Skin of body (tissue), 2 donors: Measurements from ENCODE around the gene LRP1B. TPM values are rescaled to one million over a fixed set of nuclear protein-coding genes. Genes with fewer than 3 reads are reported as not detected.
A peak's percentile ranks its signal among the peaks of the same experiment; 100 is the strongest.

Source experiments
- DNase-seq: peaks from one replicate; lab custom pipeline; 2025; lab: John Stamatoyannopoulos, UW
- total RNA-seq: library from RNA; depleted of rRNA; stranded (reverse); fragments of >200 nt; gene quantifications from one replicate; pipeline ENCODE4 v1.2.3, GENCODE V29; 2014

The LRP1B gene
- total RNA-seq, 1 donor from 2014 or later = 1.7 TPM

DNA sequence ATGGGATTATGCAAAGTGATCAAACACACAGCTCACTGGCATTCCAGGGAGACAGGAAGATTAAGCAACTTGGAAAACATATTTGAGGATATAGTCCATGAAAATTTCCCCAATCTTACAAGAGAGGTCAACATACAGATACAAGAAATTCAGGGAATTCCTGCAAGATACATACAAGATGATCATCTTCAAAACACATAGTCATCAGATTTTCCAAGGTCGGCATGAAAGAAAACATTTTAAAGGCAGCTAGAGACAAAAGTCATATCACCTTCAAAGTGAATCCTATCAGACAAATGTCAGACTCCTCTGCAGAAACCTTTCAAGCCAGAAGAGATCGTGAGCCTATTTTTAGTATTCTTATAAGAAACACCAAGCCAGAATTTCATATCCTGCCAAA is 1188.5 kb downstream of the LRP1B start:
- no peak for DNase-seq

DNA sequence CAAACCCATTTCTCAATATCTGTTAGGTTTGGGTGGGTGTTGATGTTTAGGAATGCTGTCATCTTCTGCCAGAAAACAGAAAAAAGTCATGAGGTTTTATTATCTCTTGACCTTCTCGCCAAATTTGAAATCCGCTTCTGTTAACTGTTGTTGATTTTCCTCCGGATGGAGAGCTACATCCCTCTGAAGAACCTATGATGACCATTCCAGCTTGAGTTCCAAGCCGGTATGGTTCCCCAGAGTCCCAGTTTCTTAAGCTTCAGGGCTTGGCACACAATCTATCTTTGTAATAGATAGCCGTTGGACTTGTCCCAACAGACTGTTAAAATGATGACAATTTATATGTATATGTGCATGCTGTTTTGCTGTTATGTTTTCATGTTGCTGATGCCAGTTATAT is 1201.0 kb downstream of the LRP1B start:
- peak; percentile 69 for DNase-seq

DNA sequence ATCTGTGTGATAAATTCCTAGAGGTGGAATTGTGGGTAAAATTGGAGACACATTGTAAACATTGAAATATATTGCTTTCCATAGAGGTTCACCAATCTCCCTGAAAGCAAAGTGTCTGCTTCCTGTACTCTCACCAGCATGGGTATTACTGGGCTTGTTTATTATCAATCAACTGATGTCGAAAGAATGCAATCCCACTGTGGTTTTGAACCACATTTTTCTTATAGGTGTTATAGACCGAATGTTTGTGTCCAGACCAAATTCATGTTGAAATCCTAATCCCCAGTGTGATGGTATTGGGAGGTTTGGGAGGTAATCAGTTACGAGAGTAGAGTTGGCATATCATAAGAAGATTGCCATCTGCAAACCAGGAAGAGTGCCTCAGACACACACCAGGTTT is 1212.4 kb downstream of the LRP1B start:
- no peak for DNase-seq

DNA sequence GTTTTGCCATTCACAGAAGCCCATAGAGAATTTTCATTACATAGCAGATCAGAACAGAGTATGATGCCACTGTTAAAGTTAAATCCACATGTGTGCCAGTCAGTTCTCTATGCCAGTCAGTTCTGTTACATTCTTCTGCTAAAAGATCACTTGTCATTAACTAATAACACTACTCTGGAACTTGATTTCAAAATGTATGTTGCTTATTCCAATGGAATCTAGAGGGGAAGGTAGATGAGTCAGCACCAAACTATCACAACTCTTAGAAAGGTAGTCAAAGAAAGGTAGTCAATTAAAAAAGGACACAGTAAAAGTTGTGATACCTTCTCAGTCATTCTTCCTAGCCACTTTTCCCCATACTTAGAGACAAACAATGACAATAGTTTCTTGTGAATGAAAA is 1214.4 kb downstream of the LRP1B start:
- DNase-seq = no peak

DNA sequence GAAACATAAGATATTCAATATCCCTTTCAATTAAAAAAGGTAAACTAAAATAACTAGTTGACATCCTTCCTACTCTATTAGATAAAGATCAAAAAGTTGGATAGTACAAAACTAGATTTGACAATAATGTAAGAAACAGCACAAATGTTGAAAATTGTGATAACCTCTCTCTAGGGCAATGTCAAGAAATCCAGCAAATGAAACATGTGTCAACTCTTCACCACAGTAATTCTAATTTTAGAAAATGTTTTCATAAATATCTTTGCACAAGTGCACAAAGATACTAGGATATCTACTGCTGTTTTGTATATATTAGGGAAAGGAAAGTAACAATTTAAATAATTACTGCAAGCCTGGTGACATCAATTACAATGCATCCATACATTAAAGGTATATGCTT is 1220.1 kb downstream of the LRP1B start:
- no peak for DNase-seq

DNA sequence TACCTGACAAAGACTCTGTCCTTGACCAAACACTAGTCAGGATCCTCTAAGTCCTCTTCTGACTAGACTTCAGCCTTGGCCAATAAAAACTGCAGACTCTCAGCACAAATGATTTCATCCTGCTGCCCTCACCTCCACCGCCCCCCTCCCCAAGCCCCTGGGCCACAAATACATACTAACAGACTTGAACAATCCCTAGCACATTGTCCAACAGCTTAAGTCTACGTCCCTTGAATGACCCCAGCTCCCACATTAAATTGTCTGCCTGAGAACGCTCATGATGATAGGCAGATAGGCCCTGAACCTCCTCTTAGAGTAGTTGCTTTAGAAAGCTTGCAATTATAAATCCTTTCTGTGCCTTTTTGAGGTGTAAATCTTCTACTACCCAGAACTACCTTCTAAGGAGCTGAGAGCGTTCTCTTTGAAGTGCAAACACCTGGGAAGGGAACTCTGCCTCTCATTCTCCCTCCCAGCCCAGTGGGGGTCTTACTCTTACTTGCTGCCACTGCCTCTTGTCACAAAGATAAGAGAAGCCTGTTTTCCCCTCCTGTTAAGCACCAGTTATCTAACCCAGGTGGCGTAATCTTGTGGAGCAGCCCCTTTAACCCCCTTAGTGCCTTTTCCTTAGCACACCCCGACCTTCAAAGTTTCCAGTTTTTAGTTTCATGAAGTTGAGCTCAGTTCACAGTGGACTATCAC is 1225.6 kb downstream of the LRP1B start:
- no peak for DNase-seq

DNA sequence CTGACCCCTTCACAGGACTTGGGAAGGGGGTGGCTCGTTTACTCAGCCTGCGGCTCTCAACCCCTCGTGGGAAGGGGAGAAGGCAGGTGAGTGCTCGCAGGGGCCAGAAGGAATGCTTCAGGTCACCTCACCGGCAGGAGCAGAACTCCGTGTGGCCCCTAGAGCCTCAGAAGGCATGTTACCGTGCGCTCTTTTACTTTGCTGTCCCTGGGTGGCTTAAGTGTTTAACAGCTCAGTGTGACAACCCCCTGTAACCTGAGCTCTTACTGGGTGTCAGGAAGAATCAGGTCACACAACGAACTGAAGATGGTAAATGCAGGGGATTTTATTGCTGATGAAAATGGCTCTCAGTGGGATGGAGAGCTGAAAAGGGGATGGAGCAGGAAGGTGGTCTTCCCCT is 1235.4 kb downstream of the LRP1B start:
- no peak for DNase-seq

DNA sequence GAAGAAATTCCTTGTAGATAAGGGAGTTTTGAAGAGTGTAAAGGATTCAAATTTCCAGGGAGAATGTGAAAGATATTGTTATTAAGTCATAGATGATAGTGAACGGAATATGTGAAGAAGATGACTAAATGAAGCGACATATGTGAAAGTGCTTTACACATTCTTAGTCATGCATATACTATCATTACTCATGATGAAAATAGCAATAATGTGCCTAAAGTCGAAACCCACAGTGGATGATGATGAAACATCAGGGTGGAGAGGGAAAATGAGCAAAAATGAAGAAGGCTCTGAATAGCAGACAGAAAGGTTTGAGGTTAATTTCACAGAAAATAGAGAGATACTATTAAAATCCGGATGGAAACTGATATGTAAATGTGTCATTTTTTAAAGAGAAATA is 1237.1 kb downstream of the LRP1B start:
- DNase-seq = no peak

DNA sequence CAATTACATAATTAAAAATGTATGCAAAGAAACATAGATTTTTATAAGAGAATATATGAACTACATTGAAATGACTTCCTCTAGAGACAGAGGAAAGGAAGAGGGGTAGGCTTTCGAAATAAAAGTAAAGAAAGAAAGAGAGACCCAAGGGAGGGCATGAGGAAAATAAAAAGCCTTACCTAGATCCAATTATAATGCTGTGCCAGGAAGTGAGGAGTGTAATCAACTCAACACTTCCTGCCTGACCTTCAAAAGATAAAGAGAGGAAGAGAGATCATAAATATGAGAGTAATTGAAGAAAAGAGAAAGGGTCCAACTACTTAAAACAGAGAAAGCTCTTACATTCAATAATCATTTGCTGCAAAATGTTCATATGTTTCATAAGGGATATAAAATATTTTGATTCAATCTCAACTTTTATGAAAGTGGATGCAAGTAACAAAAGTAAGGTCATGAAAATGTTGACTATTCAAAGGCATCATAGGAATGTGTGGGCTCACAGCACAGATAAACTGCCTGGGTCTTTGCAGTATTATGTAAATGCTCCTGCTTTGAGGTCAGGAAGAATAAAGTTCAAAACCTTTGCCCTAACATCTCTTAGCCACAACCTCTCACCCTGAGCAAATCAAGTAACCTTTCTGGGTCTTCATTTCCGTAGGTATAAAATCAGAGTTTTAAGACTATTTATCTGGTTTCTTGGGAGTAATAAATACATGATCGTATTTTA is 1237.7 kb downstream of the LRP1B start:
- no peak for DNase-seq

DNA sequence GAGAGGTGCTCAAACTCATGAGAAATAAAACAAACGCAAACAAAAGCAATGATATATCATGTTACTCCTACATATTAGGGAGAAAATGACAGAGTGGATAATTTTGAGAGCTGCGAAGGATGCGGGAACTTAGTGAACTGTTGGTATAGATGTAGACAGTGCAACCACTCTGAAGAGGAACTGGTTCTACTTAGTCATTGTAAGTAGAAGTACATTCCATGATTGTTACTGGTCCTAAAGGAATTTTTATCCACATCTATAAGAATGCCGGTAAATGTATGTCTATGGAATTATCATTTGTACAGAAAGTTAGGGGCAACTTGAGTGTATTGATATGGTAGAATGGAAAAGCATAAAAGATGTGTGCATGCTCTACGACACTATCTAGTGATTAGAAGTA is 1238.4 kb downstream of the LRP1B start:
- DNase-seq = no peak

DNA sequence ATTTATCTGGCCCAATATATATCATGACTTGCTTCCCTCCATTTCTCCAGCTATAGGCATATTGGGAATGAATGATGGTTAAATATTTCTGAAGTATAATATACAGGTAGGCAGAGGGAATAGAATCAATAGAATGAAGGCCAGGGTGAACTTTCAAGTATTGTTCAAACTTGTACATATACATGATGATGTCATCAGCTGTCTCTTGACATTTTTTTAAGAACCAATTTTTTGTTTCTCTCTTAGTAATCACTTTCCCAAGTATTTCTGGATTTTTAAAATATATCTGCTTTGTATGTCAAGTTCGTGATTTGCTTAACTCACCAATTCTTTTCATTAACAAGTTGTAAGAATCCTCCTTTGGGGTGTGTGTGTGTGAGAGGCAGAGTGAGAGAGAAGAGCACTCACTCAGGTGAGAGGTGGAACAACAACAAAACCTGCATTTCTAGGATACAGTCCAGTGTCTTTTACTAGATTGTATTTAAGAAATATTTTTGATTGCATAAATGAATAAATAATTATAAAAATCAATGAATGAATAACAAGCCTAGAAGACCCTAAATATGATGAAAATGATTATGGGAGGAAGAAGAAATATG is 1239.1 kb downstream of the LRP1B start:
- no peak for DNase-seq

DNA sequence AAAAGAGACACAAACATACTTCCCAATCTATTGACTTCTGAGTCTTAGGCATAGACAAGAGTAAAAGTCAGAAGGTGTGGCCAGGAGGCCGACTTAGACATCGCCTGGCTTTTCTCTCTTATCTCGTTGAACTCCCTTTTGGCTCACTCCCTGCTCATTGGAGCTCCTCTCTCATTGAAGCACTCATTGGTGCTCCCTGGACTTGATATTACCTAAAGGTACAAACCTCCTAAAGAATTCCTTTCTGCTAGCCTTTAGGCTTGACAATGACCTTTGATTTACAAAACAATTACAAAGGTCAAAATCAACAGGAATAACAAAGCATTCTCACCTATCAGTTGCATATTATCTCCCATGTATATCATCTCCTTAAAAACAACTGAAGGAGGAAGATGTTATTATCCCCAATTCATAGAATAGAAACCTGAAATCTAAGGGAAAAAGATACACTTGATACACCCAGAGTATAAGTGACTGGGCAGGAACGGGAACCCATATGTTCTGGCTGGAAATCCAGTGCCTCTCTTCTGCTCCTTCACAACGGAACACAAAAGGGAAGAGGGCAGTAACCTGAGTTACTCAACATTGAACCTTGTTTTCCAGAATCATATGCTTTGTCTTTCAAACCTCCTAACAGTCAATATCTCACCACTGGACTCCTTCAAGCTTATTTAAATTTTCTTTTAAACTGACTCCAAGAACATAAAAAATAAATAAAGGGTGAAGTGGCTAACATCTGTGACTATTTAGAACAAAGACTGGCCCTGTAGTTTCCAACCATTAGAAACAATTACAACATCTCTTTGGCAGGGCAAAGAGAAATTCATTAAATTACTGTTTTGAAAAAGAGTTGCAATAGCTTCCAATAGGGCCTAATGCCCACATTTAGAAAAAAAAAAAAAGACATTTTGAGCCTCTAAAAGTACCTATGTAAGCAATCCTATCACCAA is 1247.9 kb downstream of the LRP1B start:
- DNase-seq = no peak

DNA sequence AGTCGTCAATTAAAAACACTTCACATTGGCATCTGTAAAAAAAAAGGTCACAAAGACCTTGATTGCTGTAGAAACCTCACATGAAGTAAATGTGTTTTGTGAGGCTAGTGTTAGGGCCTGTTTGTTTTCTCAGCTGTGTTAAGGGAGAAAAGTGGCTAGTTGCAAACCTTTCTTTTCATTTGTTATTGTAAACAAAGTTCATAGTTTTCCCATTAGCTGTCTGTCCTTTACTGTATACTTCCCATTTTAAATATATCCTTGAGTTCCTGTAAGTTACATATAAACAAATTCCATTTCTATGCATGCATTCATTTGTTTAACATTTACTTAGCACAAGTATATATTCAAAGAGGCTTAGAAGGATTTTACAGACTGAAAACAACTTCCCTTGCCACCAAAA is 1250.2 kb downstream of the LRP1B start:
- DNase-seq = no peak

DNA sequence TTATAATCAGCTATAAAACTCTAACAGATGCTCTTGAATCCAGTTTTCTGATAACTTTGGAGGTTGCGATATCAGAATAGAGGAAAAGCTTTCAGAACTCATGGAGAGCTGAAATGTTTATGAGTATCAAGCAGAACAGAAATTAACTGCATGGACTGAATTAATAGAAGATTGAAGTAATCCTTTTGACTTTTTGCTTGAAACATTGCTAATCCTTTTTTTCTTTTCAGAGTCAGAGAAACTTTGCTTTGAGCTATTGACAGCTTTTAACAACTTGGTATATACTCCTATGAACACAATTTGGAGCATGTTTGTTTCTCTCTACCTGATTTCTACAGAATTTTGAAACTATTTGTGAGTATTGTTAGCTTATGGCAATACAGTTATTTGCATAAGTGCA is 1254.8 kb downstream of the LRP1B start:
- DNase-seq = no peak

DNA sequence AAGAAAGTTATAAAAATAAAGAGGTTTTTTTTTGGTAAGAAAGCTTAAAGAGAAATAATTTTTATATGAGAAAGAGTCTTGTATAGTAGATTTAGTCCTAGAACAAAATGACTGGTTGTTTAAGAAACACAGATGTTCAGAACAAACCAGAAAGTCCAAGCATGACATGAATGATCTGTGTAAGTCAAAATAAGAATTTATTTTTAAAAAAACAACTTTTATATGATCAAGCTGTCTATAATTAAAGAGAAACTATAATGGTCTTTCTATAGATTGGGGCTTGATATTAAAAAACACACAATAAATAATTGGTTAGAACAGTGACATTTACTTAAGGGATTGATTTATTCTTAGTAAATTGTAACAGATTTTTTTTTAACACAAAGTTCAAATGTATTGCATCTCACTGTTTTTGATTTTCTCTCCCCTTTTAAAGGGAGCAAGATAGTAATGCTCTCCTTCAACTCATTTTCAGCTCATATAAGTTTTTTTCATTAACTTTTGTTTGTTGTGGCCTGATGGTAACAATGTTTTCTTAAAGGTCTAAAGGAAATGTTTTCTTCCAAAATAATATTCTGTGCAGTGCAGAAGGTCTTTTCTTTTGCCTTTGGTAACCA is 1256.8 kb downstream of the LRP1B start:
- DNase-seq = no peak

DNA sequence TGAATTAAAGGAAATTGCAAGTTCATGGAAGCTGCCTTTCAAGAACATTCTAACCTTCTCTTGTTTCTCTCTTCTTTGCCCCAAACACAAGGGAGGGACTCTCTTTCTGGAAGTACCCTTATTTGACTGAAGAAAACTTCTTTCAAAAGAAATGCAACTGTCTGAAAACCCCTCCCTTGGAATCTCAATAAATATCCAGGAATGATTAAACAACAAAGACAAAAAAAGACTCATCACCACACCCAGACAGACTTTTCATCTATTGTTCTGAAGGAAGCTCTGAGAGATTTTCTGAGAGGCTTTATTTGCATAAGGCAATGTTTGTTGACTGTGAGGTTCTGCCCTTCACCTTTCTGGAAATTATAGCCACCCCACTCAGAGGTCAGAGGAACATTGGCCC is 1260.9 kb downstream of the LRP1B start:
- DNase-seq = no peak

DNA sequence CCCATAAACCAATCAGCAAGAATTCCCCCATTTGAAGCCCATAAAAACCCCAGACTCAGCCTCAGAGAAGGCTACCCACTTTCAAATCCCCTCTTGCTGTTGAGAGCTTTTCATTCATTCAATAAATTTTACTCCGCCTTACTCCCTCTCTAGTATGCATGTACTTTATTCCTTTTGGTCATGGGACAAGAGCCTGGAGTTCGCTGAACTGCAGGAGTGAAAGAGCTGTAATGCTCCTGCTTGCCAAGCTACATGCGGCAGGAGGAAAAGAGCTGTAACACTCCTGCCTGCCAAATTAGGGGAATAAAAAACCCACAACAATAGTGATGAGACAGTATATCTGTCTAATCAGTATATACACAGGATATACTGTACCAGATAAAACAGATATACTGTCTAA is 1261.7 kb downstream of the LRP1B start:
- no peak for DNase-seq

DNA sequence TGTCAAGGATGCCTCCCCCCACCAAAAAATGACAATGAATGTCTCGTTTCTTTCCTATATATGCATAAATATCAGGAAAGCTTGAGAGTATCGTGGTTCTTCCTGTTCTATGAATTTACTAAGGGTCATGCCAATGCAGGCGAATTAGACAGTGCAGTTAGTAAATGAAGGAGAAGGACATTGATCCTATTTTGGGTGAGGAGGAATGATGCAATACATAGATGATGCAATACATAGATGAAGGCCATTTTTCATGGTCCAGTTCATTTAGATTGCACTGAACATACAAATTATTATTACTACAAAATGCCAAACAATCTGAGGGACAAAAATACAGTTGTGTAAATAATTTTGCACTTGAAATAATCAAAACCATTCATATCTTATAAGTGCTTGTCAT is 1265.0 kb downstream of the LRP1B start:
- DNase-seq = no peak

DNA sequence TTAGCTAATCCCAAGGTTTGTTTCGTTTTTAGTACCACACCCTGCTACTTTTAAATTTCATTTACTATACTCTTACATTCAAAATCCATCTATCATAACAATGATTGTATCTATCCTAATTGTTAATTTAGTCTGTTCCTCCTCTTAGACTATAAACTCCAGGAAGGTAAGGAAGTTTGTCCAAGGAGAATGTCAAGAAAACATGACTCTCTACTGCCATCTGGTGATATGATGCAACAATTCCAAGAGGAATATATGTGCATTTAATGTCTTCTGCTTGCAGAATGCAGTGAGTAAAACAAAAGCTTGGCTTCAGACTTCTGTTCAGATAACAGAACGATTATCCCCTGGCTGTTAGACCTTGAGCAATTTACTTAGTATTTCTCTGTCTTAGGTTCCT is 1267.1 kb downstream of the LRP1B start:
- DNase-seq = peak; percentile 17

DNA sequence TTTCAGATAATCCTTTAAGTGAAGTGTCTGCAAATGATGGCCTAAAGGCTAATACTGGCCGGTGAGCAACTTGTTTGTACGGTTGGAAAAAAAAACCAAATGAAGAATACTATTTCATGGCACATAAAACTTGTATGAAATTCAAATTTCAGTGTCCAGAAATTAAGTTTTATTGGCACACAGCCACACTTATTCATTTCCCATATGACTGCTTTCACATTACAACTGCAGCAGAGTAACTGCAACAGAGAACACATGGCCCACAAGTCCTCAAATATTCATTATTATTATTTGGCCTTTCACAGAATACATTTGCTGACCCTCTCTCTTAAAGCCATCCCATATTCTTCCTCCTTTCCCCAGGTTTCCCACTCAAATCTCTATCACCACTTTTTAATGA is 1268.6 kb downstream of the LRP1B start:
- DNase-seq = no peak

DNA sequence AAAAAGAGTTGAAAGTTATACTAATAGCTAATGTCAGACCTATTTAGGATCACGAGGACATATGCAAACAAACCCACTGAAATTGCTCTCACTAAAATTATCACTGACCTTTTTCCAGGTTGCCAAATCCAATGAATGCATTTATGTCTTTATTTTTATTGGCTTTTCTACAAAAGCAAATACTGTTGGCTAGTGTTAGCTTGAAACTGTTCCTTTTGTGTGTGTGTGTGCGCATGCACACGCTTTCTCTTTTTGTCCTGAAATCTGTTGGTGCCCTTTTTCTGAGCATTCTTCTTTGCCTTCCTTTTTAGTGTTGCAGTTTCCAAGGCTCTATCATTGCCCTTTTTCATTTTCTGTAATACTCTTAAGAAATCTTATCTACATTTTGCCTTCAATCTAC is 1269.2 kb downstream of the LRP1B start:
- DNase-seq = no peak
